ENCODE results near the gene SEC23B. TPM values are rescaled to one million over a fixed set of nuclear protein-coding genes. Genes with fewer than 3 reads are reported as not detected.
A peak's percentile ranks its signal among the peaks of the same experiment; 100 is the strongest.

The SEC23B gene
- total and polyA plus RNA-seq, 2 of the 13 experiments (the other 11 are each of a cell fraction or from before 2014, with no cell fraction given): 114 to 120 TPM

- POLR2A ChIA-PET: interaction anchor here (0.7 to 3.2 kb wide), 17 partner anchors 8 to 179 kb away, joined by 3 to 78 read pairs (median 7); partner anchors contain the start of genes RBBP9, SEC23B, SMIM26 and ZNF133
- peaks cover 13 to 25% of the 10 kb centered on the region in 2 experiments for H3K36me3 ChIP-seq (replicated peaks in 1 of 2; ENCODE audit: control insufficient read depth in 1 of 2, insufficient read depth in 2 of 2, low read length in 2 of 2)
- DNase-seq (ENCODE audit: low spot score): peak; percentile 97
- H3K9me3 ChIP-seq (ENCODE audit: low read length): no peaks in the 10 kb centered on the region
- H4K20me1 ChIP-seq (ENCODE audit: insufficient read depth, low read length): no peaks in the 10 kb centered on the region
- H2AFZ ChIP-seq (ENCODE audit: low read length): peak within 1 kb of the TSS; percentile 77
- peak; percentile 99 for ATAC-seq
- H3K9ac ChIP-seq (ENCODE audit: insufficient read depth, low read depth, low read length): peak within 1 kb of the TSS; percentile 88
- H3K27ac ChIP-seq (ENCODE audit: extremely low read length, insufficient read depth, low read length): peak within 1 kb of the TSS; percentile 88
- CTCF ChIA-PET (ENCODE audit: low intra/inter-chr PET ratio, low total read pairs): no interaction called here
- H3K4me3 ChIP-seq (replicated peaks in 1 of 3; ENCODE audit: insufficient read depth in 1 of 3, low read depth in 2 of 3, low read length in 3 of 3): peak within 1 kb of the TSS; percentile 79 to 91 (median 83)
- H3K27me3 ChIP-seq (ENCODE audit: control insufficient read depth in 1 of 2, insufficient read depth in 2 of 2, low read length in 2 of 2): no peaks in the 10 kb centered on the region; a peak in 1 of 5 replicates
- H3K4me1 ChIP-seq (ENCODE audit: insufficient read depth, low read length): peaks cover 27% of the 10 kb centered on the region
- in situ Hi-C loops (cut with HindIII; ENCODE audit: extremely low pct_ligation_motif_present, low pct_unique_long_range_greater_than_20kb) (no loop called here), intact Hi-C loops (cut with micrococcal nuclease; ENCODE audit: unreplicated experiment) (loop anchor here (1.0 to 10.0 kb wide), 7 partner anchors 30 to 179 kb away; partner anchors contain the start of genes DTD1, RBBP9, SEC23B and SMIM26)
- no TSS peak for BruUV-seq (replicated peaks)
- H3K79me2 ChIP-seq (ENCODE audit: insufficient read depth, low read length): peaks cover 27% of the 10 kb centered on the region
- peak within 1 kb of the TSS; percentile 85 for H3K4me2 ChIP-seq (ENCODE audit: low read depth, low read length)
- WGBS (ENCODE audit: low lambda C conversion rate): under 1% methylated on average over 57 of the region's 57 CpGs
- peak; percentile 94 for FAIRE-seq
- TF ChIP-seq ARID3A (IDR thresholded peaks at IDR 0.05; ENCODE audit: low read depth, low read length) (no peak), TP53 (CRISPR knock-in tag; conservative IDR thresholded peaks at IDR 0.05) (peak; percentile 81; the same call in 1 of the 2 replicates), ZMYM4 (CRISPR knock-in tag; IDR thresholded peaks at IDR 0.05) (peak; percentile 76; the same call in 1 of the 2 replicates), DNMT3B (CRISPR knock-in tag; conservative IDR thresholded peaks at IDR 0.05) (peak; percentile 92), ZNF530 (CRISPR knock-in tag; IDR thresholded peaks at IDR 0.05; ENCODE audit: low read depth) (no peak), MTA3 (CRISPR knock-in tag; IDR thresholded peaks at IDR 0.05) (no peak), ZNF143 (CRISPR knock-in tag; IDR thresholded peaks at IDR 0.05) (peak; percentile 78)
- TF ChIP-seq, protein P1, sequence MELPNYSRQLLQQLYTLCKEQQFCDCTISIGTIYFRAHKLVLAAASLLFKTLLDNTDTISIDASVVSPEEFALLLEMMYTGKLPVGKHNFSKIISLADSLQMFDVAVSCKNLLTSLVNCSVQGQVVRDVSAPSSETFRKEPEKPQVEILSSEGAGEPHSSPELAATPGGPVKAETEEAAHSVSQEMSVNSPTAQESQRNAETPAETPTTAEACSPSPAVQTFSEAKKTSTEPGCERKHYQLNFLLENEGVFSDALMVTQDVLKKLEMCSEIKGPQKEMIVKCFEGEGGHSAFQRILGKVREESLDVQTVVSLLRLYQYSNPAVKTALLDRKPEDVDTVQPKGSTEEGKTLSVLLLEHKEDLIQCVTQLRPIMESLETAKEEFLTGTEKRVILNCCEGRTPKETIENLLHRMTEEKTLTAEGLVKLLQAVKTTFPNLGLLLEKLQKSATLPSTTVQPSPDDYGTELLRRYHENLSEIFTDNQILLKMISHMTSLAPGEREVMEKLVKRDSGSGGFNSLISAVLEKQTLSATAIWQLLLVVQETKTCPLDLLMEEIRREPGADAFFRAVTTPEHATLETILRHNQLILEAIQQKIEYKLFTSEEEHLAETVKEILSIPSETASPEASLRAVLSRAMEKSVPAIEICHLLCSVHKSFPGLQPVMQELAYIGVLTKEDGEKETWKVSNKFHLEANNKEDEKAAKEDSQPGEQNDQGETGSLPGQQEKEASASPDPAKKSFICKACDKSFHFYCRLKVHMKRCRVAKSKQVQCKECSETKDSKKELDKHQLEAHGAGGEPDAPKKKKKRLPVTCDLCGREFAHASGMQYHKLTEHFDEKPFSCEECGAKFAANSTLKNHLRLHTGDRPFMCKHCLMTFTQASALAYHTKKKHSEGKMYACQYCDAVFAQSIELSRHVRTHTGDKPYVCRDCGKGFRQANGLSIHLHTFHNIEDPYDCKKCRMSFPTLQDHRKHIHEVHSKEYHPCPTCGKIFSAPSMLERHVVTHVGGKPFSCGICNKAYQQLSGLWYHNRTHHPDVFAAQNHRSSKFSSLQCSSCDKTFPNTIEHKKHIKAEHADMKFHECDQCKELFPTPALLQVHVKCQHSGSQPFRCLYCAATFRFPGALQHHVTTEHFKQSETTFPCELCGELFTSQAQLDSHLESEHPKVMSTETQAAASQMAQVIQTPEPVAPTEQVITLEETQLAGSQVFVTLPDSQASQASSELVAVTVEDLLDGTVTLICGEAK (IDR thresholded peaks at IDR 0.05): no peak
- TF ChIP-seq, protein P1 (CRISPR knock-in tag; IDR thresholded peaks at IDR 0.05): peak; percentile 30; the same call in 1 of the 2 replicates
- TF ChIP-seq, protein P2, sequence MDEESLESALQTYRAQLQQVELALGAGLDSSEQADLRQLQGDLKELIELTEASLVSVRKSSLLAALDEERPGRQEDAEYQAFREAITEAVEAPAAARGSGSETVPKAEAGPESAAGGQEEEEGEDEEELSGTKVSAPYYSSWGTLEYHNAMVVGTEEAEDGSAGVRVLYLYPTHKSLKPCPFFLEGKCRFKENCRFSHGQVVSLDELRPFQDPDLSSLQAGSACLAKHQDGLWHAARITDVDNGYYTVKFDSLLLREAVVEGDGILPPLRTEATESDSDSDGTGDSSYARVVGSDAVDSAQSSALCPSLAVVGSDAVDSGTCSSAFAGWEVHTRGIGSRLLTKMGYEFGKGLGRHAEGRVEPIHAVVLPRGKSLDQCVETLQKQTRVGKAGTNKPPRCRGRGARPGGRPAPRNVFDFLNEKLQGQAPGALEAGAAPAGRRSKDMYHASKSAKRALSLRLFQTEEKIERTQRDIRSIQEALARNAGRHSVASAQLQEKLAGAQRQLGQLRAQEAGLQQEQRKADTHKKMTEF (CRISPR knock-in tag; IDR thresholded peaks at IDR 0.05): peak; percentile 98
These were observed 40.6 kb upstream of the SEC23B start, which contains the start of the genes DZANK1 and POLR3F for GRCh38 chr20:18466894-18467730. Gene DZANK1, minus strand, starts transcription at chr20:18467030. Its CDS starts 1,672 bp downstream, at chr20:18465358. Gene POLR3F, plus strand, starts transcription at chr20:18467390. Its CDS starts 117 bp downstream, at chr20:18467507.
